GM23338 (cell line): ENCODE measurements around the gene F7.

Experiments
- CREB1 ChIP-seq: fragments of 250-450 bp; sonication (Bioruptor Pico); IDR thresholded peaks from 2 replicates; pipeline ENCODE4 v1.5.0; 2020; ENCODE audit warnings: low read depth, mild to moderate bottlenecking, moderate library complexity
- EZH2 ChIP-seq: fragments of 200-600 bp; sonication (generic); IDR thresholded peaks from one replicate; pipeline ENCODE4 v1.8.0; 2017; ENCODE audit warnings: antibody characterized with exemption, mild to moderate bottlenecking, low read depth; ENCODE audit not compliant: unreplicated experiment
- EZH2phosphoT487 ChIP-seq: fragments of 200-600 bp; sonication (generic); IDR thresholded peaks from one replicate; pipeline ENCODE4 v1.8.1; 2018; ENCODE audit warnings: antibody characterized with exemption; ENCODE audit not compliant: unreplicated experiment
- JUNB ChIP-seq: IDR thresholded peaks from one replicate; pipeline ENCODE4 v1.6.1; 2016; ENCODE audit warnings: antibody characterized with exemption; ENCODE audit not compliant: unreplicated experiment
- POLR2AphosphoS5 ChIP-seq: IDR thresholded peaks from 2 replicates; pipeline ENCODE4 v1.6.1; 2016; ENCODE audit warnings: antibody characterized with exemption, low read depth
- STAT1 ChIP-seq: IDR thresholded peaks from one replicate; pipeline ENCODE4 v1.6.1; 2016; ENCODE audit warnings: antibody characterized with exemption; ENCODE audit not compliant: unreplicated experiment
- ZNF114 ChIP-seq: fragments of 250-450 bp; sonication (Bioruptor Pico); IDR thresholded peaks from 2 replicates; pipeline ENCODE4 v1.5.0; 2020; ENCODE audit warnings: mild to moderate bottlenecking, moderate library complexity
- TF ChIP-seq, protein P1 (sequence below), 2 experiments: fragments of 200-600 bp in 1 of 2; sonication (generic) in 1 of 2; conservative IDR thresholded peaks; 2 replicates each; pipeline versions ENCODE4 v1.5.1 to v1.6.1; 2016 to 2017; ENCODE audit warnings: antibody characterized with exemption in 2 of 2, low read depth in 2 of 2, mild to moderate bottlenecking in 2 of 2, moderate library complexity in 1 of 2
- TF ChIP-seq, protein P2 (sequence below): IDR thresholded peaks from one replicate; pipeline ENCODE4 v1.6.1; 2018; ENCODE audit warnings: antibody characterized with exemption; ENCODE audit not compliant: unreplicated experiment

GRCh38 chr13:113147206-113147605 lies 41.6 kb downstream of the F7 start:
- TF ChIP-seq EZH2 (no peak), POLR2AphosphoS5 (no peak), ZNF114 (no peak), STAT1 (no peak), EZH2phosphoT487 (no peak), CREB1 (CRISPR knock-in tag) (no peak), JUNB (no peak)
- TF ChIP-seq, protein P1, sequence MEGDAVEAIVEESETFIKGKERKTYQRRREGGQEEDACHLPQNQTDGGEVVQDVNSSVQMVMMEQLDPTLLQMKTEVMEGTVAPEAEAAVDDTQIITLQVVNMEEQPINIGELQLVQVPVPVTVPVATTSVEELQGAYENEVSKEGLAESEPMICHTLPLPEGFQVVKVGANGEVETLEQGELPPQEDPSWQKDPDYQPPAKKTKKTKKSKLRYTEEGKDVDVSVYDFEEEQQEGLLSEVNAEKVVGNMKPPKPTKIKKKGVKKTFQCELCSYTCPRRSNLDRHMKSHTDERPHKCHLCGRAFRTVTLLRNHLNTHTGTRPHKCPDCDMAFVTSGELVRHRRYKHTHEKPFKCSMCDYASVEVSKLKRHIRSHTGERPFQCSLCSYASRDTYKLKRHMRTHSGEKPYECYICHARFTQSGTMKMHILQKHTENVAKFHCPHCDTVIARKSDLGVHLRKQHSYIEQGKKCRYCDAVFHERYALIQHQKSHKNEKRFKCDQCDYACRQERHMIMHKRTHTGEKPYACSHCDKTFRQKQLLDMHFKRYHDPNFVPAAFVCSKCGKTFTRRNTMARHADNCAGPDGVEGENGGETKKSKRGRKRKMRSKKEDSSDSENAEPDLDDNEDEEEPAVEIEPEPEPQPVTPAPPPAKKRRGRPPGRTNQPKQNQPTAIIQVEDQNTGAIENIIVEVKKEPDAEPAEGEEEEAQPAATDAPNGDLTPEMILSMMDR (conservative IDR thresholded peaks at IDR 0.05; ENCODE audit: low read depth in 2 of 2): no peak
- TF ChIP-seq, protein P2, sequence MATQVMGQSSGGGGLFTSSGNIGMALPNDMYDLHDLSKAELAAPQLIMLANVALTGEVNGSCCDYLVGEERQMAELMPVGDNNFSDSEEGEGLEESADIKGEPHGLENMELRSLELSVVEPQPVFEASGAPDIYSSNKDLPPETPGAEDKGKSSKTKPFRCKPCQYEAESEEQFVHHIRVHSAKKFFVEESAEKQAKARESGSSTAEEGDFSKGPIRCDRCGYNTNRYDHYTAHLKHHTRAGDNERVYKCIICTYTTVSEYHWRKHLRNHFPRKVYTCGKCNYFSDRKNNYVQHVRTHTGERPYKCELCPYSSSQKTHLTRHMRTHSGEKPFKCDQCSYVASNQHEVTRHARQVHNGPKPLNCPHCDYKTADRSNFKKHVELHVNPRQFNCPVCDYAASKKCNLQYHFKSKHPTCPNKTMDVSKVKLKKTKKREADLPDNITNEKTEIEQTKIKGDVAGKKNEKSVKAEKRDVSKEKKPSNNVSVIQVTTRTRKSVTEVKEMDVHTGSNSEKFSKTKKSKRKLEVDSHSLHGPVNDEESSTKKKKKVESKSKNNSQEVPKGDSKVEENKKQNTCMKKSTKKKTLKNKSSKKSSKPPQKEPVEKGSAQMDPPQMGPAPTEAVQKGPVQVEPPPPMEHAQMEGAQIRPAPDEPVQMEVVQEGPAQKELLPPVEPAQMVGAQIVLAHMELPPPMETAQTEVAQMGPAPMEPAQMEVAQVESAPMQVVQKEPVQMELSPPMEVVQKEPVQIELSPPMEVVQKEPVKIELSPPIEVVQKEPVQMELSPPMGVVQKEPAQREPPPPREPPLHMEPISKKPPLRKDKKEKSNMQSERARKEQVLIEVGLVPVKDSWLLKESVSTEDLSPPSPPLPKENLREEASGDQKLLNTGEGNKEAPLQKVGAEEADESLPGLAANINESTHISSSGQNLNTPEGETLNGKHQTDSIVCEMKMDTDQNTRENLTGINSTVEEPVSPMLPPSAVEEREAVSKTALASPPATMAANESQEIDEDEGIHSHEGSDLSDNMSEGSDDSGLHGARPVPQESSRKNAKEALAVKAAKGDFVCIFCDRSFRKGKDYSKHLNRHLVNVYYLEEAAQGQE: no peak
